Stimulated activated CD4-positive, alpha-beta T cell treated with anti-CD3 and anti-CD28 coated beads, Interleukin-12 subunit alpha, Interleukin-12 subunit beta, amount 100 ng/mL, for 4 hours (primary cell): ENCODE measurements around the gene NOX5.
A peak's percentile ranks its signal among the peaks of the same experiment; 100 is the strongest.

Experiments used
- DNase-seq: peaks from one replicate; pipeline ENCODE4 v3.0.0-alpha.2; 2020

The NOX5 gene

DNA sequence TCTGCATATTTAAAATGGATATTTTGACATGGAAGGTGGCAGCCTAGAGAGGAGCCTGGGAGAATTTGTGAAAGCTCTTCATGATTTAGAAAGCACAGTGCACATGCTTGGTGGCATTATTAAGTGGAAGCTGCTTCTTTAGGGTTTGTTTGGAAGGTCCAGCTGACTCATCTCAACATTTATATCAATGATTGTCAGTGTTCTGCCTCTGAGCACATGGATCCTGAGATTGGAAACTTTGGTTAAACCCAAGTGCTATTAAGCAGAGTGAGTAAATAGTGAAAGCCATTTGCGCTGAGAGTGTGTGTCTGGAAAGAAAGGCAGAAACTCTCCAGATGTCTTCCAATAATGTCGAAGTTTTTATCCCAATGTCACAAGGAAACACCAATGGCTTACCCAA is 7.4 kb downstream of the NOX5 start:
- DNase-seq: no peak

DNA sequence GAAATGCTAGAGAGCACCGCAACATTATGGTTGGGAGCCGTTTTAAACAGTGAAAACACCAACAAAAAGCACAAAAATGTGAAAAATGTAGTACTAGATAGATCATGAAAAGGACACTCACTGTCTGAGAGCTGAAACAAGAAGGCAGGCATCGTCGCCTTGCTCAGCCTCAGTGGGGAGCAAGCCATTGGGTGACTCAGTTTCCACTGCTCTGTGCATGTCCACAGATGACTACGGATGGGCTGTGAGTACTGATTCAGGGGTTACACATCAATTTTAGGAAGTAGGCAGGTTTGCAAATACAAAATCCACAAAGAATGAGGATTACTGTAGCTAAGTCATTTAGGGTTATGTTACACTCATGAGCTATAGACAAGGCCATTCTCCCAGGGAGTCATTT is 10.8 kb downstream of the NOX5 start:
- no peak for DNase-seq

DNA sequence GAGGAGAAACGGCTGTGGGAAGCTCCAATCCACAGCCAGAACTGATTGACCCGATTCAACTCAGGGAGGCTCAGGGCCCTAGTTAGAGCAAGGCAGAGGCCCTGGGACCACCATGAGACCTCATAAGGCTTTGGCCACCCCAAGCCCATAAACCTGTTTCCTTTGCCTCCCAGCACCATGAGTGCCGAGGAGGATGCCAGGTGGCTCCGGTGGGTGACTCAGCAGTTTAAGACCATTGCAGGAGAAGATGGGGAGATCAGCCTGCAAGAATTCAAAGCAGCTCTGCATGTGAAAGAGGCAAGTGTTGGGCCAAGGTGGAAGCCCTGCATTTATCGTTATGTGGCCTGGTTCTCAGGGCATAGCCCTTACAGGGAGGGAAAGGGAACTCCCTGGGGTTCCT is 11.9 kb downstream of the NOX5 start:
- DNase-seq: no peak

DNA sequence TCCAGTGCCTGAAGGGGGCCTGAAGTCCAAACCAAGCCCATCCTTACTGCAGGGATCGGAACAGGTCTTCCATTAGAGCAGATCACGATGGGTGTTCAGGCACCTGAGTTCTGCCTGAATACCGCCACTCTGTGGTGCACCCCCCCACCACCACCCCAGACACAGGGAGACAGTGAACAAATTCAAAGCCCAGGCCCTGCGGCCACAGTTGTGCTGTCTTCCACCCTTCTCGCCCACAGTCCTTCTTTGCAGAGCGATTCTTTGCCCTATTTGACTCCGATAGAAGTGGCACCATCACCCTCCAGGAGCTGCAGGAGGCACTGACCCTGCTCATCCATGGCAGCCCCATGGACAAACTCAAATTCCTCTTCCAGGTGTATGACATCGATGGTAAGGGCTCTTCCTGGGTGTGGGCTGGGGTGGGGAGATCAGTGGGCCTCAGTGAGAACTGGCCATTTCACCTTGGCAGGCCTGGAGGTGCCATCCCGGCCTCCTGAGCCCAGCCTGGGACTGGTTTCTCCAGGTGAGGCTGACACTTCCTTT is 13.6 kb downstream of the NOX5 start:
- no peak for DNase-seq

DNA sequence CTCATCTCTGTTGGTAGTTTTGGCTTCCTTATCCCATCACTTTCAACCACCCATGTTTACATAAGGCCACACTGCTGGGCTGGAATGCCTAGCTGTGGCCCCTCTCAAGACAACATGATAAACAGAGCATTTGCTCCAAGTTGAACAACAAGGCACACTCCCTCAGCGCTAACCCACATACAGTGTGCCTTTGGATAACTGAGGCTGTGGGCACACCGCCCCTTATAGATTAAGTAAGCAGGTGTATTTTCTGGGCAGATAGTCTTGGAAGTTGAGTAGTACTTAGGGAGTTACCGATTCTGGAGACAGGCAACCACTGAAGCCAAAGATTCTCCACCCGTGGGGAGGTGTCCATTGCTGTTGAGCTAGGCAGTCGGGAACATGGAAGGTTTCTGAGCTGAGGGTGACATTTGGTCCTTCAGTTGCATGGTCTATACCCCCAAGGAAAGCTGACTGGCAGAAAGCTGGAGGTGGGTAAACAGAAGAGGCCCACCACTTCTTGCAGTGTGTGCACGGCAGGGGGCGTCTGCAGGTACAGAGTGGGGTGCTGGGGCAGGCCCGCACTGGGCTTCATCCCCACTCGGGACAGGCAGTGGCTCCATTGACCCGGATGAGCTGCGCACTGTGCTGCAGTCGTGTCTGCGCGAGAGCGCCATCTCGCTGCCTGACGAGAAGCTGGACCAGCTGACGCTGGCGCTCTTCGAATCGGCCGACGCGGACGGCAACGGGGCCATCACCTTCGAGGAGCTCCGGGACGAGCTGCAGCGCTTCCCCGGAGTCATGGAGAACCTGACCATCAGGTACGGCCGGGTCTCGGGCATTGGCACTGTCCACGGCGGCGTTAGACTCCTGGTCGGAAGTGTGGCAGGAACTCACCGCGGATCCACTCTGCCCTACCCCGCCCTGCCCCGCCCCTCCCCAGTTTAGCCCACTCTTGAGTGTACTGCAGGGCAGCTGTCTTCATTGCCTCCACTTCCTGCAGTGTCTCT is 16.8 kb downstream of the NOX5 start:
- peak; percentile 22 for DNase-seq

DNA sequence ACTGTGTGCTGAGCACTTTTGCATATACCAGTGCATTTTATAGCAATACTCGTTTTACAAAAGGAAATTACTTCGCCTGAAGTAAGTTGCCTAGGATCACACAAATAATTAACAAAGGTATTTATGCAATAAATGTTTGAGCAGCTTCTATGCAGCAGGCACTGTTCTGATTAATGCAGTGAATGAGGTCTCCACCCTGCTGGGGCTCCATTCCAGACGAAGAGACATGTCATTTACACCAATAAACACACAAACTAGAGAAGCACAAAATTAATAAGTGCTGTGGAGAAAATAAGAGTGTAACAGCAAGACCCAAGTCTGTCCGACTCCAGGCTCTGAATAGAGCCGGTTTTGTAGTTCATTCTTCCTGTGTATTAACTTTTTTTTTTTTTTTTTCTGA is 17.5 kb downstream of the NOX5 start:
- DNase-seq: no peak

DNA sequence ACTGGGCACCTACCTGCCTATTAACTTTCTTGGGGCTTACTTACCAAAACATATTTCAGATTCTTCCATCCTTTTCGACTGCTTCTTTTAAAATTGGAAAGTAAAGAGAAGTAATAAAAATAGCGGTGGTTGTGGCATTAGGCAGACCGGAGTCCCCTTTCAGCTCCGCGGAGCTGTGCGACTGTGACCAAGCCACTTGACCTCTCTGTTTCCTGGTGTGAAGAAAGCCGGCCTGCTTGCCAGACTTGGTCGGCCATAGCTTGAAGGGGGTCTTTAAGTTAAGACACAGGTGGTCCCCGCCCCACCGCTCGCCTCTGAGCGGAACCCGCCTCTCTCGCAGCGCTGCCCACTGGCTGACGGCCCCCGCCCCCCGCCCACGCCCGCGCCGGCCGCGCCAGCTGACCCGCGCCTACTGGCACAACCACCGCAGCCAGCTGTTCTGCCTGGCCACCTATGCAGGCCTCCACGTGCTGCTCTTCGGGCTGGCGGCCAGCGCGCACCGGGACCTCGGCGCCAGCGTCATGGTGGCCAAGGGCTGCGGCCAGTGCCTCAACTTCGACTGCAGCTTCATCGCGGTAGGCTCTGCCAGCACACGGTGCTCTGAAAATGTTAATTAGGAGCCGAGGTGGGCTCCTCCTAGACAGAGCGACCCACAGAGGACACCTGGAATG is 18.3 kb downstream of the NOX5 start:
- DNase-seq: no peak

DNA sequence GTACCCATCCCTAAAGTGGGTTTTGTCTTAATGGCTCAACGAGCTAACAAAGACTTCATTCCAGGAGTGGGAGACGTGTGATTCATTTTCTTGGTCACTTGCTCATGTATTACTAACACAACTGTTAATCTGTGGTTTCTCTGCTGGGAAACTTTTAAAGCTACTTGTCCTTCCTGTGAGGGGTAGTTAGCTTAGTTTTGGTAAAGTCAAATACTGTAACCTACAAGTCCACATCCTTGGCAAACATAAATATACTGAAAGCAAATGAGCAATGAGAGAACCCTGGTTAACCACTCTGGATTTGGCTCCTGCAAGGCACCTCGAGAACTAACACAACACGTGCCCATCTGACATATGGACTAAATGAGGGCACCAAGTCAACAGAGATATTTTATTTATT is 19.9 kb downstream of the NOX5 start:
- no peak for DNase-seq

DNA sequence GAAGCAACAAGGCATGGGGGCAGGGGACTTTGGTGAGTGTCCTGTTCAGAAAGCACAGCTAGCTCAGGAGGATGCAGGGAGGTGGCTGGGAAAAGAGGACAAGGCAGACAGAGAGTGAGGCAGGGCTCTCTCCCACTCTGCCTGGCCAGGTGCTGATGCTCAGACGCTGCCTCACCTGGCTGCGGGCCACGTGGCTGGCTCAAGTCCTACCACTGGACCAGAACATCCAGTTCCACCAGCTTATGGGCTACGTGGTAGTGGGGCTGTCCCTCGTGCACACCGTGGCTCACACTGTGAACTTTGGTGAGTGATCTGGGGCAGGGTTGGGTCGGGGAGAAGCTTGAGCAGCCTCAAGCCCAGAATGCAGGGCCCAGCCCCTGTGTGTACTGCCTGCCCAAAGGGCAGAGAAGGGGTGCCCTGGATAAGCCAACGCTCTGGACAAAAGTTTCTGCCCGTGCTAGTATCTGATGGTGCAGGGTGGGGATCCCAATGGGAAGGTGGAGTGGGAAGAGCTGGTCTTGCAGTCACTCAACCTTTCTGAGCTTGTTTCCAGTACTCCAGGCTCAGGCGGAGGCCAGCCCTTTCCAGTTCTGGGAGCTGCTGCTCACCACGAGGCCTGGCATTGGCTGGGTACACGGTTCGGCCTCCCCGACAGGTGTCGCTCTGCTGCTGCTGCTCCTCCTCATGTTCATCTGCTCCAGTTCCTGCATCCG is 20.9 kb downstream of the NOX5 start:
- no peak for DNase-seq

DNA sequence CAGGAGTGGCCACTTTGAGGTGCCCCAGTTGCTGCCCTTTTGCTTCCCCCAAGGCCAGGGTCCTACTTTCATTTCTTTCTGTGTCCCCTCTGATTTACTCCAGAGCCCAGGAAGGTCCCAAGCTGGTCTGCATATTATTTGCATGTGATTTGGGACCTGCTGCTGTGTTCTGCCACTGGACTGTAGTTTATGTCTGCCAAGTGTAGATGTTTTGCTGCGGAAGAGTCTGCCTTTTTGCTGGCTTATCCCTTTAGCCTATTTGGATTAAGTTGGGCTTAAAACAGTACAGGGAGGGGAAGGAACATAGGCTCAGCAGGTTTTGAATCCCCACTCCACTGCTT is 21.4 kb downstream of the NOX5 start:
- no peak for DNase-seq

DNA sequence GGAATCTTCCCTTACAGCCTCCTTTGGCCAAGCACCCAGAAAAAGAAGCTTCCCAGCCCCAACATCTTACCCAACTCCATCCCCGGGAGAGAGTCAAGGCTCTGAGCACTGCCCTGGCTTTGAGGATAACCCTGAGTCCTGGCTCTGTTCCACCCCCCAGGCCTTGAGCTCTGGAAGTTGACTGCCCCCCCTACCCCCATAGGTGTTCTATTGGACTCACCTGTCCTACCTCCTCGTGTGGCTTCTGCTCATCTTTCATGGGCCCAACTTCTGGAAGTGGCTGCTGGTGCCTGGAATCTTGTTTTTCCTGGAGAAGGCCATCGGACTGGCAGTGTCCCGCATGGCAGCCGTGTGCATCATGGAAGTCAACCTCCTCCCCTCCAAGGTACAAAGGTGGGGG is 22.3 kb downstream of the NOX5 start:
- DNase-seq: no peak

DNA sequence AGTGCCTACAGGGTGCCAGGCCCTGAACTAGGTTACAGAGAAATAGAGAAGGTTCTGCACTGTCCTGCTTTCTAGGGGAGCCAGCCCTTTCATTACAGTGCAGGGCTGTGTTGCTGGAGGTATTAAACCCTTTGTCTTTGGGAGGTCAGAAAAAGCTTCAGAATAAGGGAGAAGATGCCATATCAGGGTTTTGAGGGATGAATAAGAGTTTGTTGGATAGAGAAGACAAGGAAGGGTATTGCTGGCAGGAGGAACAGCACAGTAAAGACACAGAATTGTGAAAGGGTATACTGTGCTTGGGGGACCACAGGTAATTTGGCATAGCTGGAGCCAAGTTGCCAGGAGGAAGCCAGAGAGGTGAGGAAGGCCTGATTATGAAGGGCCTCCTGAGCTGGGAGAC is 23.0 kb downstream of the NOX5 start:
- no peak for DNase-seq

DNA sequence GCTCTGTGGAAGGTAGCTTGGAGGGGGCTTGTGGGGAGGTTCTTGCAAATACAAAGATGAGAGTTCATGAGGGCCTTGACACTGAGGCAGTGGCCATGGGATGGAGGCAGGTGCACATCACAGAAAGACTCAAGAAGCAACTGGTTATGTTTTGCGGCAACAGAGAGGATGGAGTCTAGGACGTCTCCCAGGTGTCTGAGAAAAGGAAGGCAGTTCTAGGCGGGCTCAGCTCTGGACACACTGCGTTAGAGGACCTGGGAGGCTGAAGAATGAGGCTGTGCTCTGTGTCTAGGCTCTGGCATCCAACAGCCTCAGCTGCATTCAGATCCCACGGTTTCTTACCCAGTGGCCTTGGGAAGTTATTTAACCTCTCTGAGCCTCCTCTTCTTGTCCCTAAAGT is 23.5 kb downstream of the NOX5 start:
- DNase-seq: no peak

DNA sequence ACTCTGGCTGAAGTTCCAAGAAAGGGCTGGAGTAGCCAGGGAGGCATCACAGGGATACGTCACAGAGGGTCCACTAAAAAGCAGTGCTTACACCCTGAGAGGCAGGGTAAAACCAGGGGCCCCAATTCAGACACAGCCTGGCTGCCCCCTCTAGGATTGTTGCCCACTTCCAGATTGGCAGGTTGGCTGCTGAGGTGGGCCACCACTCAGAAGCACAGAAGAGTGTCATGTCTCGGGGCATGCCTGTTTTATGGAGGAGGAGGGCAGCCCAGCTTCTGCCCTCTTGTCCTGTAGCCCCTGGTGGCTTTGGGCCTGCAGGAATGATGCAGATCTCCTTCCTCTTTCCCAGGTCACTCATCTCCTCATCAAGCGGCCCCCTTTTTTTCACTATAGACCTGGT is 24.0 kb downstream of the NOX5 start:
- DNase-seq: no peak

DNA sequence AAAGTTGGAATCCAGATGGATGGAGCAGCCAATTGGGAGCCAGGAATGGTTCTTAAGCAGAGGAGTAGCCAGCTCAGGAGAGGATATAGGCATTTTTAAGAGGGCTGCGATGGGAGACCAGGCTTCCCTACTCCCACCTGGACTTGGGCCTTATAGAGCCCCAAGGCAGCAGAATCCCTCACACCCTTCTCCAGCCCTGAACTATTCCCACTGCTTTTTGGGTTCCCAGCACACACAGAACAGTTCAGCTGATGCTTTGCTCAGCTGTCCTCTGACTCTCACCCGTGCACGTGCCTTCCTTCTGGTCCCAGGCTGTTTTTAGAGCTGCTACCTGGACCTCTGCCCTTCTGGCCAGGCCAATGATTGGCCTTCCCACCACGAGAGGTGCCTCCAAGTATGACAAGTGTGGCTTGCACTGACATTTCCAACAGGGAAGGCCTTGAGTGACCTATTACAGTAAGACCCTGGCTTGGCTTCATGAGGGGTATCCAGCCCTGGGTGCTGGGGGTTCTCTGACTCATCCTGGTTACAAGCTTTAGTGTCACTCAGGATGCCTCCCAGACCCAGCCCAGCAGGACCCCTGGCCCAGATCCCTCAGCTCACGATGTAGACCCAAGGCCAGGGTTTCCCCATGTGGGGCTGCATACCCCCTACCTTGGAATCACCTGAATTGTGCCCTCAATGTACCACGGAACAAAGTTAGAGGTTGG is 25.2 kb downstream of the NOX5 start:
- no peak for DNase-seq

DNA sequence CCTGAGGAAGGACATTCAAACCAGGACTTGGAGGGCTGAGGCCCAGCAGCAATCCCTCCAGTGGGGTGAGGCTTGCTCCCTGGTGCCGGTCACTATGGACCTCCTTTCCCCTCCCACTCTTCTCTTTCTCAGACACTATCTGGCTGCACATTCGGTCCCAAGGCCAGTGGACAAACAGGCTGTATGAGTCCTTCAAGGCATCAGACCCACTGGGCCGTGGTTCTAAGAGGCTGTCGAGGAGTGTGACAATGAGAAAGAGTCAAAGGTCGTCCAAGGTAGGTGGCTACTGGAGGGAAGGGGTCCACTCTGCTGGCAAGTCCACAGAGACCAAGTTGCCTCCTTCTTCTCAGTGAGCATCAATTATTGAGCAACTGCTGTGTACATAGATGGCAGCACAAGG is 28.0 kb downstream of the NOX5 start:
- DNase-seq: no peak

DNA sequence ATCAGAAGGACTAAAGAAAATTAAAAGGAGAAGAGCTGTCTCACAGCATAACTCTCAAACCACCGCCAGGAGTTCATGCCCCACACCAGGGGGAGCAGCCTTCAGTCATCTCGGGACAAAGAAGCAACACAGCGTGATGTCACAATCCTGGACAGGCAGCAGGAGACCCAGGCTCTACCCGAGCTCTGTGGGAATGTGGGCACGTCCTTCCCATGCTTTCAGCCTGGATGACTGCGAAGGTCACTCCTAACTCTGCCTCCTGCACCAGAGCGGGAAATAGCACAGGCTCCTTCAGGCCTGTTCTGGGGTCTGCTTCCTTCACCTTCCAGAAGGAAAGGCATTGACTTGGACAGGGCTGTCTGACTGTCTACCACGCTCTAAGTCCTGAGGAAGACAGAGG is 31.3 kb downstream of the NOX5 start:
- DNase-seq: no peak

DNA sequence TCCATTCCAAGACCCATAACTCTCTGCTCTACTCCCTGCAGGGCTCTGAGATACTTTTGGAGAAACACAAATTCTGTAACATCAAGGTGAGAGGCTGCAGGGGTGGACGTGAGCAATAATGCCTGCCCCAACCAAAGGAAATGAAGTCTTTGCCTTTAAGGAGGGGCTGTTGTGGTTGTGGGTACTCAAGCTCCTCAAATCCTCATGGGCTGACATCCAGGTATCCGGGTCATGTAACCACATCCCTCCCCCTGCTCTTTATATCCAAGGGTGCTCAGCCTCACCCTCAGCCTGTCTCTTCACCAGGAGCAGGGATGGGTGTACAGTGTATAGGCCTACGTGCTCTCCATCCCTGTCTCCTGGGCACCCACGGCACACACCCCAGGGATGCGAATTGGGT is 32.3 kb downstream of the NOX5 start:
- no peak for DNase-seq

DNA sequence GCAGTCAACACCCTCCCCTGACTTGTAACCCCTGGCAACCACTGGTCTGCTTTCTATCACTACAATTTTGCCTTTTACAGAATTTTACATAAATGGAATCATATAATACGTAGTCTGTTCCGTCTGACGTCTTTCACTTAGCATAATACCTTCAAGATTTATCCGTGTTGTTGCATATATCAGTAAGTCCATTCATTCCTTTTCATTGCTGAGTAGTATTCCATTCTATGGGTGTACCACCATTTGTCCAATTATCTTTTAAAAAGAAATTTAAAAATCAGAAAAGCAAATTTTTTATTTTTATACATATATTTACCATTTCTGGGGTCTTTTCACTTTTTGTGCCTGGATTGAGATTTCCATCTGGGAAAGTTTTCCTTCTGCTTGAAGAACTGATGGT is 35.5 kb downstream of the NOX5 start:
- DNase-seq: no peak

DNA sequence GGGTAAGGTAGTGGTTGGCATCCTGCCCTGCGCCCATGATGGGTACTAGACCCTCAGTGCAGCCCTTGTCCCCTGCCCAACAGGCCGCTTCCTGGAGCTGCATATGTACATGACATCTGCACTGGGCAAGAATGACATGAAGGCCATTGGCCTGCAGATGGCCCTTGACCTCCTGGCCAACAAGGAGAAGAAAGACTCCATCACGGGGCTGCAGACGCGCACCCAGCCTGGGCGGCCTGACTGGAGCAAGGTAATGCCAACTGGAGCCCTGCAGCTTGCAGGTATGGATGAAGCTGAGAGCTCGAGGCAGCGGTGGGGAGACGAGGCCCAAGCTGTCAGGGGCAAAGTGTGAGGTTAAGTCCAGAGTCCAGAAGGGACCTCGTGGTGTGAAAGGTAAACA is 40.8 kb downstream of the NOX5 start:
- DNase-seq: no peak

DNA sequence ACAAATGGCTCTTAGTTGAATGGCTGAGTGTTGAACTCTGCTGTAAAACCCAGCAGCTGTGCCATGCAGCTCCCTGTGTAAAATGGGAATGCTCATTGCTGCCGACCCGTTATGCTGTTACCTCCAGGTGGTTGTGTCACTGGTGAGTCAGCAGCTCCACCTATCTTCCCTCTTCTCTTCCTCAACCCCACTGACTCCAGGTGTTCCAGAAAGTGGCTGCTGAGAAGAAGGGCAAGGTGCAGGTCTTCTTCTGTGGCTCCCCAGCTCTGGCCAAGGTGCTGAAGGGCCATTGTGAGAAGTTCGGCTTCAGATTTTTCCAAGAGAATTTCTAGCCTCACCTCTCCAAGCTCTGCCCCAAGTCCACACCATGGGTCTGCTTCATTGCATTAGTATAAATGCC is 41.9 kb downstream of the NOX5 start:
- no peak for DNase-seq

DNA sequence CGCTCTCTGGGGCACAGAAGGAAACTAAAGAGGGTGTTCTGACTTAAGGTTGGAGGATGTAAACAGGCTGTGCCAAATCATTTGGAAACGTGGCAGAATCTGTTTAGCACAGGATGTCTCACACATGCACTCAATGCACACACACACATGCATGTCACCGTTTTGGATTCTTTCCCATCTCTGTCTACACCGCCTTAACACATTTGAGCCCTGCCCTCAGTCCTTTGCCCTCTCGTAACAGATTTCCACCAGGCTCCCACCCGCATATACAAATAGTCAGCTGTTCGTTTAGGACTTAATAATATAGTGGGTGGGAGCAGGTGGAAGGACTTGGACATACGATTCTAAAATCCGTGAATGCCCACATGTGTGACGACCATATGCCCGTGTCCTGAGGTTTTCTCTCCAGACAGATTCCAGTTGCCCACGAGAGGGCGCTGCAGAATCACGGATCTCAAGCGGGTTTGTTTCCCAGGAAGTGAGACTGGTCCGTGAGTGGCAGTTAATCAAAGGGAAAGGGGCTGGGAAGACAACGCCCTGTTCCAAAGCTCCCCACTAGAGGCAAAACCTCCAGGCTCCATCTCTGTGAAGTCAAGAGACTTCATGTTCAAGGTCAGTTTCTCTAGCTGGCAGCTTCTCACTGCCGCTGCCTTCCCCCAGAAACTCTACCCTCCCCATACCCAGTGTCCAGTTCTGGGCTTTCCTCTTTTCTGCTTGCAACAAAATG is 44.5 kb downstream of the NOX5 start:
- DNase-seq: peak; percentile 64
